OCI-M1 (cell line): ENCODE results near the gene PCDHGC4.
A peak's percentile ranks its signal among the peaks of the same experiment; 100 is the strongest.

Experiments
- DNase-seq: peaks from one replicate; lab custom pipeline; 2025; lab: John Stamatoyannopoulos, UW

The PCDHGC4 gene

DNA sequence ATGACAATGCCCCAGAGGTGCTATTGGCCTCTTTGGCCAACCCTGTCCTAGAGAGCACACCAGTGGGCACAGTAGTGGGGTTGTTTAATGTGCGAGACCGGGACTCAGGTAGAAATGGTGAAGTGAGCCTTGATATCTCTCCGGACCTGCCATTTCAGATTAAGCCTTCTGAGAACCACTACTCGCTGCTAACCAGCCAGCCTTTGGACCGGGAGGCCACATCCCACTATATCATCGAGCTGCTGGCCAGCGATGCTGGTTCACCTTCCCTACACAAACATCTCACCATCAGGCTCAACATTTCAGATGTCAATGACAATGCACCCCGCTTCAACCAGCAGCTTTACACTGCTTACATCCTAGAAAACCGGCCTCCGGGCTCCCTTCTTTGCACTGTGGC lies 5.4 kb downstream of the PCDHGC4 start:
- no peak for DNase-seq

GRCh38 chr5:141490771-141491170 lies 5.9 kb downstream of the PCDHGC4 start:
- DNase-seq, result no peak

GRCh38 chr5:141491323-141492167 lies 6.7 kb downstream of the PCDHGC4 start:
- DNase-seq, result no peak

GRCh38 chr5:141492168-141492885 lies 7.5 kb downstream of the PCDHGC4 start:
- no peak for DNase-seq

GRCh38 chr5:141493500-141494422 lies 8.9 kb downstream of the PCDHGC4 start:
- no peak for DNase-seq

DNA sequence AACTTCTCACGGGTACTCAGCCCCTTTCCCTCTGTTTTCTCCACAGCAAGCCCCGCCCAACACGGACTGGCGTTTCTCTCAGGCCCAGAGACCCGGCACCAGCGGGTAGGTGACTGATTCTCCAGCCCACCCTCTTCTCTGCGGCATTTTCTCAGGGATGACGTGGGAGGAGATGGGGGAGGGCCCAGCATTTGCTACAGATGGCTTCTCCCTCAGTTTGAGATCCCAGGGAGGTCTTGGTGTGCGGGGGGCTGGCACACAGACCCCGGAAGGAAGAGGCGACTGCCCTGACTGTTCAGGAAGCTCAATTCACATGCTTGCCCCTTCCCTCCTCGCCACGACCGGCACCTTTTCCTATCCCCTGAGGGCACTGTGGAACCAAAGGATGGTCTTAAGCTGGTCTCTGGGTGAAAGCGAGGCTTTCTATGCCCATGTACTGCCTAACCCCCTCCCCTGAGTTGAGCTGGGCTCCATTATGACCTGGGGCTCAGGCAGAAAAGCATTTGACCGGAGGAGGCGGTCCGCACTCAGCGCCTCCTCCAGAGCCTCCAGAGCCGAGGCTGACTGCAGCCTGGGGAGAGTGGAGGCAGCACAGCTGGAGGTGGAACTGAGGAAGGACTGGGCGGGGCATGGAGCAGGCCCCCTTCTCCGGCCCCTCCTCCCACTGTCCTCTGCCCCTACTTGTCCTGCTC lies 10.1 kb downstream of the PCDHGC4 start:
- no peak for DNase-seq

DNA sequence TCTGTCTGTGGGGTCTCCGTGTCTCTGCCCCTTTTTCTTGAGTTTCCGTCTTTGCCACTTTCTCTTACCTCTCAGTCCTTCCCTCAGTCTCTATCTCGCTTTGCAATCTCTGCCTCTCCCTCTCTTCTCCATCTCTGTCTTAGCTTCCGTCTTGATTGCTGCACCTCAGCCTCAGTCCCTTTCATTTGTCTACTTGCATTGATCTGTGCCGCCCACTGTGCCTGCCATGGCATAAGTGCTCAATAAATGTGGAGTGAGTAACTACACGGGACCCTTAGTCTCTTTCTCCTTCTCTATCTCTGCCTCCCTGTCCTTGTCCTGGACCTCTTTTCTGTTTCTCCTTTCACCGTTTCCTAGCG lies 10.6 kb downstream of the PCDHGC4 start:
- no peak for DNase-seq

DNA sequence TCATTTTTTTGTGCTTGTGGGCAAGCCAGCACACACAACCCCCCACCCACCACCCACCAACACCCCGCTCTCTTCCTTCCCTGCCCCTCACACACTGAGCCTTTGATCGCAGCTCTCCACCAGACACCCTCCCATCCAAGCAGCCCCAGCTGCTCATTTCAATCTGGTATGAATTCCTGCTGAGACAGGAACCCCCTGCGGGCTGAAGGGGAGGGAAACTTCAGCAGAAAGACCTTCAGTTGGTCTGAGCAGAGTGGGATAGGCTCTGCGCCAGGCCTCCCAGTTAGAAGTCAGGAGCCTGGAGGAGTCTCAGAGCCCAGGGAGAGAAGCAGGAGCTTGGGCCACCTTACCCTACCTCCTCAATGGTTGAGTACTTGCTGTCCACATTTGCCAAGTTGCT lies 11.2 kb downstream of the PCDHGC4 start:
- DNase-seq, result no peak

DNA sequence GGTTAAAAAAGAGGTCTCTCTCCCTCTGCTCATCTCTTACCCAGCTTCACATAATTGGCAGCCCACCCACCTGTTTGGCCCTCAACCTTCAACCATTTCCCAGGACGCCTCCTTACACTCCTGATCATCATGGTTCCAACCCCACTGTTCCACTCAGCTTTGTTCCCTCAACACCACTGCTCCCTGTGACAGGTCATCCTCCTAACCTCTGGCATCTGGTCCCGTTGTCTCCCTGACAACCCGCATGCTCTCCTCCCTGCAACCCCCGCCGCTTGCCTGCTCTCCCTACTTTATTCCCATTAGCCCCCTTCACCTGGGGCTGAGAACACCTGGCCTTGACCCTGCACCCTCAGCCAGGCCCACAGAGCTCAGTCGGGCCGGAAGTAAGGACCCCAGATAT lies 16.9 kb downstream of the PCDHGC4 start:
- DNase-seq, result no peak

DNA sequence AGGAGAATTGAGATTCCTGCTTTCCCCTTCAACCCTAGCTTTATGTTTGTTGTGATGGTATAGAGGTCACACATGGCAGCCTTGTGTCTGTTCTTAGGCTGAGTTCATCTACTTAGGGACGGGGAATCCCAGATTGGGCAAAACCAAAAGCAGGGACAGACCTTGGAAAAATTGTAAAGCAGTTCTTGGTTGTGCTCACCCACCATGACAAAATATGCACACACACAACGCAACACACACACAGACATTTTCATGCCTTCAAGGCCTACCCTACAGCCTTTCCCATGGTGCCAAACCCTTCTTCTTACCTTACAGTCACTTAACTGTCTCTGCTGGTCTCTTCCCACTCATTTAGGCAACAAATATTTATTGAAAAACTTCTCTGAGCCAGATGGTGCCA lies 18.9 kb downstream of the PCDHGC4 start:
- no peak for DNase-seq

GRCh38 chr5:141504216-141504615 lies 19.4 kb downstream of the PCDHGC4 start:
- no peak for DNase-seq

DNA sequence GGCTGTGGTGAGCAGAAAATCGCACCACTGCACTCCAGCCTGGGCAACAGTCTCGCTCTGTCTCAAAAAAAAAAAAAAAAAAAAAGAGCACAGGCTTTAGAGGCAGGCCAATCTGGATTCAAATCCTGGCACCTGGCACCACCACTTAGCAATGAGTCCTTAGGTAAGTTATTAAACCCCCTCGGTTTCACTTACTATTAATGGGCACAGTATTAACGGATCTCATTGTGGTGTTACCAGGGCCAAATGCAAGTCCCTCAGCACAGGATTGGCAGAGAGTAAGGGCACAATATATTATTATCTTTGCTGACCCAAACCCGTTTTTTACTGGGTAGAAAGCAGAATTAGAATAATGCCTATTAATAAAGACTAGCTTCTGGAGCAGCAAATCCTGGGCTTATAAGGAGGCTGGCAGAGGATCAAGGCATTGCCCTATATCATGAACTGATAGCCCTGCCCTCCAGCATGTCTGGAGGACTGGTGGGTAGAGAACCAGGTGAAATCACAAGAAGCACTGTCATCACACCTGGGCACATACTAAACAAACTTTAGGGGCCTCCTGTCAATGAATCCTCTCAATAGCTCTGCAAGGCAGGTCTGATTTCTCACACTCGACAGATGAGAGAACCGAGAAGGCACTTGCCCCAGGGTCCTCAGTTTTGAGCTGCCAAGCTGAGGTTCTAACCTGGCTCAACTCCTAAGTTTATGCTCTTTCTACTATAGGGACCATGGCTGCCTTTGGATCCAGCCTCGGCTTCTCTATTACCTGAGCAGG lies 21.7 kb downstream of the PCDHGC4 start:
- no peak for DNase-seq

GRCh38 chr5:141507387-141508091 lies 22.7 kb downstream of the PCDHGC4 start:
- DNase-seq, result no peak

DNA sequence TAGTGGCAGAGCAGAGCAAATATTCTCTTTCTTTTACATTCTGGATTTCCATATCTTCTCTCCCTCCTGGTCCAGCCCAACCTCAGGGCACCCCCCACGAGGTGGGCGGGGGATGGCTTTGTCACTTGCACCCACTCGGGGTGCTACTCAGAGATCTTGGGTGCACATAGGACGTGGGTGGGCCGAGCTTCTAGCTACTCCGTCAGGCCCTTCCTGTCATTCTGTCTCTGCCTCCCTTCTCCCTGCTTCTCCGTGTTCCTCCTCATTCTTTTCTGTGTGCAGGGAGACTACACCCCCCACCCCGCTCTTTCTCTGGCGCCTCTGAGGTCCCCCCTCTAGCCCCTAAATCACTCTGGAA lies 23.6 kb downstream of the PCDHGC4 start:
- DNase-seq, result no peak

DNA sequence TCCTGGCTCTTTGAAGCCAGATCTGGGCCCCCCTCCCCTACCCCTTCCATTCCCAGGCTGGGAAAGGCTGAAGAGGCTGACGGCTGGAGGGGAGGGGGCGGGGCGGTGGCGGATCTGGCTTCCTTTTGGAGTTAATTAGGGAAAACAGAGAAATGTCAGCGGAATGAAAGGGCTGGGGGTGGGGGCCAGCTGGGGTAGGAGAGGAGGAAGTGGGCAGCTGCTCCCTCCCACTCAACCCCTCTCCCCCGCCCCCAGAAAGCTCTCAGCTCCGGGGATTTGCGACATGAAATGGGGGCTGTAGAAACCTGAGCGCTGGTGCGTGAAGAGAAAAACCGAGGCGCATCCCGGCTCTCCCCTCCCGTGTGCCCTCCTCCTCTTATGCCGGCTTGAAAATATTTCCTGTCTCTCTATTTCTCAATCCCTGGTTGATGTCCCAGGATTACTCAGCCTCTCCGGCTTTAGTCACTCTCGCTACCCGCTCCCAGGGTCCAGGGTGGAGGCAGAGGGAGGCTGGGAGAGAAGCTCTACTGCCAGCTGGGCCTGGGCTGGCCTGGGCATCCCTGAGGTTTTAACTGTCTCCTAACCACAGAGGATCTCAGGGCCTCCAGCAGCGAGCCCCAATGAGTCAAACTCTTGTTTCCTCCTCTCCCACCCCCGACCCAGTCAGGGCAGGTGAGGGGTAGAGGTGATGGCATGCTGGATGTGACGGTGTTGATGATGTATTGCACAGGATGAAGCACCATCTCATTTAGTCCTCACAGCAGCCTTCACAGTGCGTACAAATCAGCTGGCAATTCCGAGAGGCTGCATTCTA lies 24.2 kb downstream of the PCDHGC4 start:
- no peak for DNase-seq

- no peak for DNase-seq
These were observed 25.3 kb downstream of the PCDHGC4 start for GRCh38 chr5:141510160-141510559.

- no peak for DNase-seq
These were observed 26.2 kb downstream of the PCDHGC4 start for GRCh38 chr5:141510850-141511601.

GRCh38 chr5:141511771-141512325 lies 27.0 kb downstream of the PCDHGC4 start:
- DNase-seq, result peak; percentile 44
